ENCODE data around the gene TPTE2.
"Not testable (repeated sequence)": the region's sequence is repeated elsewhere in the genome, so short reads cannot be mapped to it uniquely, and the experiment has no call there.

TPTE2 gene

DNA sequence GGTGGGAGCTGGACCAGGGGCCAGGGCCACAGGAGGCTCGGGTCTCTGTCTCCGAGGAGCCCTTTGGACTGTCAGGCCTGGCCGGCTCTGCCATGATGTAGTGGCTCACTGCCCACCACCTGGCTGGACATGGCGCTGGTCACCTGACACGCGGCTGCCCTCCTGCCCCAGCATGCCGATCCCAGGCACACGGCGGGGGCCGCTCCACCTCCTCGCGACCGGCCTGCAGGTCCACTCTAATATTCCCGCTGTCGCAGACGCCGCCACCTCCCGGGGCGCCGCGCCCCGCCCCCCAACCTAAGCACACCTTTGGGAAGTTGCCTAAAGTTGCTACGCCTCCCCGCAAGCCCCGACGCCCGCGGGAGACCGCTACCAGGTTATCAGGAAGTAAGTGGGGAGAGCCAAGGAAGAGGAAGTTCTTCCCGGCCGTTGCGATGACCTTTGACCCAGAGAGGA, at the start of gene TPTE2:
TSS of gene TPTE2 (minus strand) at position 406 of the 456 bp plus-strand sequence. CDS start 58,298 bp downstream, outside the sequence.
- not testable (repeated sequence) for DNase-seq (ENCODE audit: insufficient read length, low spot score); FAIRE-seq

DNA sequence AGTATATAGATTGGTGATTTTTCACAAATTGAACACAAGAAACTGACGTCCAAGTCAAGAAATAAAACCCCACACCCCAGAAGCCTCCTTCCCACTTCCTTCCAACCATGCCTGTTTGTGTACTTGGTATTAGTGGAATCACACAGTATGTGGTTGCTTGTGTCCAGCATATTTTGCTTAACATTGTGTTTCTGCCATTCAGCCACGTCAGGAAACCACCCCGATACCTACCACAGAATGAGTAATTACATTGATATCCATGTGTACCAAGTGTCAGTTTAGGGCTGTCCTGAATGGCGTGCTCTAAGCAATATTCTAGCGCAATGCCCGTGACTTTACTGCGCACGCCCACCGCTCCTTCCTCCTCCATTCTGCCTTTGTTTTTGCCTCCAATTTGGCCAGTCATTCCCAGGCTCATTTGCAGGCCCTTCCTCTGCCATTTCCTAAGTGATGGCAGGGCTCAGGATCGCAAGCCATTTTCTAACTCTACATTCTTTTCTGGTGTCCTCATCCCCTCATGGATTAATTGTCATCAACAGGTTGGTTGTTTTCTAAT, 46.3 kb upstream of the TPTE2 start:
- DNase-seq (ENCODE audit: insufficient read length, low spot score) (no peak), FAIRE-seq (no peak)

DNA sequence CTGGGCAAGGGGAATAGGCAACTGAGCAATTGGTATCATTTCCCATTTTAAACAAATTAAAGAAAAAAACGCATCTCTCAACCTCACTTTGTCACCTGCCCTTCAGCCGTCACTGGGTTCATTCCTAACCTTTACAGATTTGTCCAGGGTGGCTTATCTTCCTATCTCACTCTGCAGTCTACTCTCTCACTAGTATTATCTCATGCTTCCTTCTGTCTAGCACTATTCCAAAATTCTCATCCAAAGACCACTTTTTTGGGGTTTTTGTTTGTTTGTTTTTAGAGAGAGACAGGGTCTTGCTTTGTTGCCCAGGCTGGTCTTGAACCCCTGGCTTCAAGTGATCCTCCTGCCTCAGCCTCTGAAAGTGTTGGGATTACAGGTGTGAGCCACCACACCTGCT, 45.4 kb upstream of the TPTE2 start:
- DNase-seq (ENCODE audit: insufficient read length, low spot score) = no peak
- no peak for FAIRE-seq

DNA sequence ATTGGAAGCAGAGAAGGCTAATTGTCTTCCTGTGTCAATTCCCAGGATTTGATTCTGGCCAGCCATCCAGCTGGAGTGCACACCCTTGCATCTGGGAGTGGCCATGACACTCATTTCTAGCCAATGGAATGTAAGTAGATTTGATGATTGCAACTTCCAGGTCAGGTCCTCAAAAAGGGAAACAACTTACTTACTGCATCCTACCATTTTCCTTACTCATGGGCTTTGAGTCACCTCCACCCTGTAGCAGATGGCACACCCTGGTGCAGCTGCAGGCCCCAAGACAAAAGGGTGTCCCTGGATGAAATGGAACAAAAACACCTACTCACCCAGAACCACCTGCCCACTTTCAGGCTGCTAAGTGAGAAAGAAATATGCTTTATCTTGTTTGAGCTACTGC, 44.8 kb upstream of the TPTE2 start:
- no peak for DNase-seq (ENCODE audit: insufficient read length, low spot score)
- no peak for FAIRE-seq

DNA sequence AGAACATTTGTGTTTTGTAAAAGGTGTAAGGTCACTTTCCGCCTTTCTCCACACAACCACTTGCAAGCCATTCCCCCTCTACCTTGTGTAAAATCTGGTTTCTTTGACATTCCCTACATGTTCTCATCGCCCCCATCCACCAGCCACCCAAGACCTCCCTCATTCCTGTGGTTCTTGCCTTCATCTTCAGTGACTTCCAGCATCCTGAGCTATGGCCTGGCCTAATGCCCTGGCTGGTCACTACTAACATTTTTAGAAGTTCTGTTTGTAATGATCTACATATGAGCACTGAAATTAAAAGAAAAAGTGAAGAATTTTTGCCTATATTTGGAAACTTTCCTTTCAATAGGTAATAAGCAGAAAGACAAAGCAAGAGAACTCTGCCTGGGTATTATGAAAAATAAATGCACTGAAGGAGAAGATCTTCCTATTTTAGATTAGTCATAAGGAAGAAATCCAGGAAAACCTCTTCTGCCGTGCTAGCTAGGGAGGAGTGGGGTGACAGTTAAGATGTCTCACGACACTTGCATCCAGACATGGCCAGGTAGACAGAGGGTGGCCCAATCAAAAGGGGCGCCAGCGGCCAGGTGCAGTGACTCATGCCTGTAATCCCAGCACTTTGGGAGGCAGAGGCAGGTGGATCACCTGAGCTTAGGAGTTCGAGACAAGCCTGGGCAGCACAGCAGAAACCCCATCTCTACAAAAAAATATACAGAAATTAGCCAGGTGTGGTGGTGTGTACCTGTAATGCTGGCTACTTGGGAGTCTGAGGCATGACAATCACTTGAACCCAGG, 44.0 kb upstream of the TPTE2 start:
- FAIRE-seq = no peak
- no peak for DNase-seq (ENCODE audit: insufficient read length, low spot score)

DNA sequence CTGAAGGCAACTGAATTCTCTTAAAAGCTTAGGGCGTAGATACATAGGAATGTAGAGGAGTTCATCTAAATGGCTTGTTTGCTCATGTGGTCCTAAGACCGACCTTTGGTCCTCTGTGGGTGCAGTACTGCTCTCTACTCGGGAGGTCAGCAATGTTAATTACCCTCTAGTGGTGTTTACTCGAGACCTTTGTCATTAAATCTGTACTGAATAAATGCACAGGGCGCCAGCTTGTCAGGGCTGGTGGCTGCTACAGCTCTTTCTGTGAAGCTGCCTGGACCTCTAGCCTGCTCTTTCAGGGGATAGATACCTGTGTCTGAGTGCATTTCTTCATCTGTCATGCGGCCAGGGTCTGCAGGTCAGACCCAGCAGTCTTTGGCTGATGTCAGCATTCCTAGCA, 43.0 kb upstream of the TPTE2 start:
- DNase-seq (ENCODE audit: insufficient read length, low spot score) (no peak), FAIRE-seq (no peak)

DNA sequence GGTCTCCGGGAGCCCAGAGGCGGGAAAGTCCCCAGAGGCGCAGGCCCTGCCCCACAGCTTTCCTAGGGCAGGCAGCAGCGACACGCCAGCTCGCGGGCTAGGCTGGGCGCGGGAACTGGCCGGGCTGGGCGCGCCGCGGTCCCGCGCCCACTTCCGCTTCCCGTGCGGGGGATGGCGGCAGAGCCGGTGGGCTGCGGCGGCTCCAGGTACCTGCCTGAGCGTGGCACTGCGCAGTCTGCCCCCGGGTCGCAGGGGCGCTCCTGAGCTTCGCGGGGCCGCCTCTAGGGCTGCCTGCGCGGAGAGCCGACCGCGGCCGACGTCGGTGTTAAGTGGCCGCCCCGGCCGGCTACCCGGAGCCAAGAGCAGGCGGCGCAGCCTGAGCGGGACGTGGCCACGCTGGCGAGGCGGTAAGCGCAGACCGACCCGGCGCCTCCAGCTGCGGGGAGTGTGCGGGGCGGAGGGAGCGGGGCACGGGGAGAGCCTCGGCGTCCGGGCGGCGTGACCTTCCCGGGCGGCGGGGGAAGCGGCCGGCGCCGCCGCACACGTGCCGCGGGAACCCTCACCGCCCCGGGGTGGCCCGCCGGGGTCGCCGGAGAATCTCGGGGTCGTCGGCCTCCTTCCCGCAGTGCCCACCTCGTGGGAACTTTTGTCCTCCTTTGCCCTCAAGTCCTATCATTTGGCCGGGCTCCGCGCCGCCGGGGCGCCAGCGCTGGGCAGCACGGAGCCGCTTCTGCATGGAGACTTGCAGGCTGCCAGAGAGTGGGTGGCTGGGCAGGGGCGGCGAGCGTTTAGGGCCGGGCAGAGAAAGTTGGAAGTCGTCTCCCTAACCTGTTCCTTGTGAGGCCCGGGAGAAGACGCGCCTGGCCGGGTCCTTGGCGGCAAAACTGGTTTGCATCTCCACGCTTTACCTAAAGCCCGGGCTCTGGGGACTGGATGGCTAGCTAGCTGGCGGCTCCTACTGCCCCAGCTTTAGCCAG, 40.7 kb upstream of the TPTE2 start:
- DNase-seq (ENCODE audit: insufficient read length, low spot score) (no peak), FAIRE-seq (no peak)

DNA sequence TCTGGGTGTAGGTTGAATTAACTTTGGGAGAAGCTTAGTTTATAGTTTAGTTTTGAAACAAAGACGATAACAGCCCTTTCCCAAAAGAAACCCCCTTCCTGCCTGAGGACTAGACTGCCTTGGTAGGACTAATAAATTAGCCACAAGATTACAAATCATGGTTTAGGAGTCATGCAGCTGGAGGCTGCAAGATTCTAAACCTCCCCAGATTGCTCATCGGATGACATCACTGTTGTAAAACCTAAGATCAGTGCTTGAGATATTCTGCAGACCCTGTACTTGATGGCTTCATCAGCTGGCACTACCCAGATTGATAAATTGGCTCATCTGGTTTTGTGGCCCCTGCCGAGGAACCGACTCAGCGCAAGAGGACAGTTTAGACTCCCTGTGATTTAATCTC, 36.2 kb upstream of the TPTE2 start:
- FAIRE-seq (no peak), DNase-seq (ENCODE audit: insufficient read length, low spot score) (no peak)

DNA sequence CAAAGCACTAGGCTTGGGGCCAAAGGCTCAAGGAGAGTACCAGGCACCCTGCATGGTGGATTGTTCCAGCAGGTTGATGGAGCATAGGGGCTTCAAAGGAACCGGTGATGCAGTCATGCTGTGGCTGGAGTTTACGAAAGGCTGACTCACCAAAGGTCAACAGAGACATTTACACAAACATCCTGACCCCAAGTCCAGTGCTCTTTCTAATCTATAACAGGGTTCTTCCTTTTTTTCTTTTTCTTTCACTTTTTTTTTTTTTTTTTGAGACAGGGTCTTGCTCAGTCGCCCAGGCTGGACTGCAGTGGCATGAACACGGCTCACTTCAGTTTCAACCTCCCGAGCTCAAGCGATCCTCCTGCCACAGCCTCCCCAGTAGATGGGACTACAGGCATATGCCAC, 35.6 kb upstream of the TPTE2 start:
- DNase-seq (ENCODE audit: insufficient read length, low spot score) = no peak
- FAIRE-seq = no peak

DNA sequence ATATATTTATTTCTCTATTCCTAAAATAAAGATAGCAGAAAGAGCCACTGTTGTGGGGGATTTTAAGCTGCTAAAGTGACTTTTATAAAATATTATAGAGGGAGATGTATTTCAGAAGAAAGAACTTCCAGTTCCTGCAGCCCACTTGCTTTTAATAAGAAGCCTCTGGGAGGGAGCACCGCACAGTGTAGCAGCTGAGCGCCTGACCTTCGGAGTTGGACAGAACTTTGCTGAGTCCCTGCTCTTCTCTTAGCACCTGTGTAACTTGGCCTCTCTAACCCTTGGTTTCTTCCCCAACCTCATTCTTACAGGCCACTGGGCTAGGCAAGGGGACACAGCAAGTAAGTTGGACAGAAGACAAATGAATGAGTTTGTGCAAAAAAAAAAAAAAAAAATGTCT, 34.8 kb upstream of the TPTE2 start:
- DNase-seq (ENCODE audit: insufficient read length, low spot score) (no peak), FAIRE-seq (no peak)

DNA sequence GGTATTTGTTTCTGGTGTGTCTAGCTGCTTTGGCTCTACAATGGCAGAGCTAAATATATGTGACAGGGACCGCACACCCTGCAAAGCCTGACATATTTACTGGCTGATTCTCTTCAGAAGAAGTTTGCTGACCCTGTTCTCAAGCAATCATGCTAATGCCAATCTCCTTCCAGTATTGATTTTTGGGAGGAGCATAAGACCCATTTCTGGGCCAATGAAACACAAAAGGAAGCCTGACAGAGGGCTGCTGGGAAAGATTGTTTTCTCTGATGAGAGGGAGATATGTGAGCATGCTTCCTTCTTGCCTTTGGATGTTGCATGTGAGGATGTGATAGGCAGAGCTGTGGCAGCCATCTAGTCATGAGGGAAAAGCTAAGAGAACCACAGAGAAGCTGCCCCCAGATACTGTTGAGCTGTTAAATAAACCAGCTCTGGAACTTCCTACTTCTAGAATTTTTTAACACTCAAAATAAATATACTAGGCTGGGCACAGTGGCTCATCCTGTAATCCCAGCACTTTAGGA, 31.4 kb upstream of the TPTE2 start:
- DNase-seq (ENCODE audit: insufficient read length, low spot score) = no peak
- no peak for FAIRE-seq

DNA sequence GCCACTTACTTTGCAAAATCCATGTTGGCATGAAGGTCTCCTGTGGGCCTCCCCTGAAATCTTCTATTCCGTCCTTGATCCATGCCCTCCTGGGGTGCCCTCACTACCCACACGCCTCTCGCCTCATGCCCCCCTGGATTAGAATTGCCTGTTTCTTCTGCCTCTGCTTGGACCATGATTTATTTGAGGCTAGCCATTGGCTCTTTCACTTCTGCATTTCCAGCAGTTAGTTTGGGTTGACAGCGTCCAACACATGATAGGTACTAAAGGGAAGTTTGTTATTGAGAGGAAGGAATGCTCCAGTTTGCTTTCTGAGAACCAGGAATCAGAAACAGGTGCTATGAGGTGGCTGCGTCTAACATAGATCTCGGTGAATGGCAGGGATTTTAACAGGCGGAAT, 30.5 kb upstream of the TPTE2 start:
- FAIRE-seq (no peak), DNase-seq (ENCODE audit: insufficient read length, low spot score) (no peak)

DNA sequence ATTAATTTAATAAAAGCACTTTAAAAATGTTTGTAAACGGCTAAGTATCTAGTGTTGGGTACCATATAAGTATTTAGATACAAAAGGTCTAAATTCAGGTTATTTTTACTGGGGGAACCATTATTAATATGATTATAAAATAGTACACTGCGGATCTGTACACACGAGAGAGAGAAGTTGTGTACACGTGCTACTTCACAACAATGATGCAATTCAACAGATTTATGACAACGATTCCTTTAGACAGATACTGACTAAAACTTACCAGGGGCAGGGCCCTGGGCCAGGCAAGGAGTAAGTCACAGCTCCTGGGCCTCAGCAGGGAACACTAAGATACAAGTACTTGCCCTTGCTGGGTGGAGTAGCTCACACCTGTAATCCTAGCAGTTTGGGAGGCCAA, 29.1 kb upstream of the TPTE2 start:
- DNase-seq (ENCODE audit: insufficient read length, low spot score) (no peak), FAIRE-seq (no peak)

DNA sequence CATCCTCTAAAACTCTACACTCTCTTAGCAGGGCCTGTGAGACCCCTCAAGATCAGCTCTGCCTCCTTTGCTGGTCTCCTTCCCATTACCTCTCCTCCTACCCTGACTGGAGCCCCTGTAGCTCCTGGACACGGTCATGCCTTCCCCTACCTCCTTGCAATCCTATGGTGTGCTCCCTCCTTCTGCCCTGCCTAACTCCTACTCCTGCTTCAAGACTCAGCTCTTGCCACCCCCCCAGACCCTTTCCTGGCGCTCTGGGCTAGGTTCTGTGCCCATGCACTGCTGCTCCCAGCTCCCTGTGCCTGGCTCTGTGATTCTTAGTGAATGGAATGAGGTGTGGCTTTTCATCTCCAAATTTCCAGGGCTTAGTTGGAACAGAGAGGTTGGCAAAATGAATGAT, 28.0 kb upstream of the TPTE2 start:
- DNase-seq (ENCODE audit: insufficient read length, low spot score) = no peak
- FAIRE-seq = no peak

DNA sequence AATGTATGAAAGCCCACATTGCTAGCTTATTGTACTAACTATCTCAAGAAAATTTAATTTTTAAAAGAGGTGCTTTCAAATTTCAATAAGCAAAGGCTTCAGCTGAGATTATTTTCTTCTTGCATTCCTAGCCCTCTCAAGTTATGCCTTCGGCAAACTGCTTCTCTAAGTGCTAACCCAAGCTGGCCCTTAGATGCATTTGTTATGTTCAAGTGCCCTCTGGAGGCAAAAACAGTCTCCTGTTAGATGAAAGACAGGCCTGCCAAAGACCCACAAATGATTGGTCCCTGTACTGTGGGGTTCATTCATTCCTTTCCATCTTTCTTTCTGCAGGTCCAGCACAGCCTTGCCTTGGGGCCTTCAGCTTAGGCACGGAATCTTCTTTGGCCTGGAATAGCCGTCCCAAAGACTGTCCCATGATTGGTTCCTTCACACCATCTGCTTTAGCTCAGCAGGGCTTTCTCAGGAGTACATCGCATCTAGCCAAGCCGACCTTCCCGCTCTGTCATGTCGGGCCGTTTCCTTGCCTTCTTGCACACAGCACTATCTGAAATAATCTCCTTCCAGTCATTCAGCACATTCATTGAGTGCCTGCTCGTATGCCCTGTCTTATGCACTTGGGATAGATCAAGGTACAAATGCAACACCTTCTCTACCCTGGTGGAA, 26.4 kb upstream of the TPTE2 start:
- no peak for FAIRE-seq
- no peak for DNase-seq (ENCODE audit: insufficient read length, low spot score)

DNA sequence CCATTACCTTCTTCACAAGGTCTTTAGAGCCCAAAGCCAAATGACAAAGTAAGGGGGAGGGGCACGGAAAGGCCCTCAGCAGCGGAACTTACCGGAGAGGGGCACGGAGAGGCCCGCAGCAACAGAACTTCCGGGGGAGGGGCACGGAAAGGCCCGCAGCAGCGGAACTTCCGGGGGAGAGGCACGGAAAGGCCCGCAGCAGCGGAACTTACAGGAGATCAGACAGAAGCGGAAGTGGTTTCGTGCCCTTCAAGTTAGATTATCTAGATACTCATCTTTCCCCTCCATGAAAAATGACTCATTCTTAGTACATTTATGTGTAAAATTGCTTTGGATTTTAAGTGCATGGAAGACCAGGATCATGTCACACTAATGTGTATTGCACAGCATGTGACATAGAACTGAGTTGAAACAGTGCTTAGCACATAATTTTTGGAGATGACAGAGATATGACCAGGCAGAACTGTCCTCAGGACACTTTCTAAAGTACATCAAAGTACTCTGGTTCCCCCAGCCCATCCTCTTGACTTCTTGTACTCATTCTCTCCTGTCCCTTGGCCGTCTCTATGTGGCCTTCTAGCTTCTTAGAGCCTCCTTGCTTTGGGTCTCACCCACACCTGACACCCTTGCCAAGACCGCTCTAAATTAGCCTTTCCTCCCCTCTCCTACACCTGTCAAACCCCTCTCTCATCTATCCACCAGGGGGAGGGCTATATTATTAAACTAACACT, 25.7 kb upstream of the TPTE2 start:
- DNase-seq (ENCODE audit: insufficient read length, low spot score) (no peak), FAIRE-seq (no peak)

DNA sequence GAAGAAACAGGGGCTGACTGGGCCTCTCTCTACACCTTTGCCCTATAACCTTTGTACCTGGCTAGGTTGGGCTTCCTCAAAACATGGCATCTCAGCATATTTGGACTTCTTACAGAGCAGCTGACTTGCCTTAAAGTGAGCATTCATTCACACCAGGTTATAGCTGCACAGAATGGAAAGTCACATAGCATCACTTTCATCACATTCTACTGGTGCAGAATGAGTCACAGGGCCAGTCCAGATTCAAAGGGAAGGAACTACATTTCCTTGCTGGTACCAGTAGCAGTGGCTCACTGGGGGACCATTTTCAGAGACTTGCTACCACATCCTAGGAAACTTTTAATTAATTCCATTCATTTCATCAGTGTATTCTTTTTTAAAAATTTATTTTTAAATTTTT, 20.3 kb upstream of the TPTE2 start:
- FAIRE-seq = no peak

DNA sequence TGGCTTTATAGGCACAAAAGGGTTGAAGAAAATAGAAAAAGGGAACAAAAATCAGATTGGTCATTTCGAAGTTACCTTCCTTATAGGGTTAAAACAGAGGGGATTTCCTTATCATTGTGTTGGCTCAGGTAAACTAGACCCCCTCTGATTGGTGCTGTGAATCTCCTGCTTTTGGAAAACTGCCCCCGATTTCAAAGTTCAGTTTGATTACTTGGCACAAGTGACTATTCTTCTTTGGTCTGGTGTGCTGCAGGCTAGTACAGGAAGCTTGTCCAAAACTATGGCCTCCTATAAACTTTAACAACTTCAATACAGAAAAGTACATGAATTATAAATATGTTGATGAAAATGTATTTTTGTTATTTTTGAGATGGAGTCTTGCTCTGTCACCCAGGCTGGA, 13.9 kb upstream of the TPTE2 start:
- DNase-seq (ENCODE audit: insufficient read length, low spot score) (no peak), FAIRE-seq (no peak)

More for the DNA sequence above, 20.3 kb upstream of the TPTE2 start:
- DNase-seq (ENCODE audit: insufficient read length, low spot score) = no peak

DNA sequence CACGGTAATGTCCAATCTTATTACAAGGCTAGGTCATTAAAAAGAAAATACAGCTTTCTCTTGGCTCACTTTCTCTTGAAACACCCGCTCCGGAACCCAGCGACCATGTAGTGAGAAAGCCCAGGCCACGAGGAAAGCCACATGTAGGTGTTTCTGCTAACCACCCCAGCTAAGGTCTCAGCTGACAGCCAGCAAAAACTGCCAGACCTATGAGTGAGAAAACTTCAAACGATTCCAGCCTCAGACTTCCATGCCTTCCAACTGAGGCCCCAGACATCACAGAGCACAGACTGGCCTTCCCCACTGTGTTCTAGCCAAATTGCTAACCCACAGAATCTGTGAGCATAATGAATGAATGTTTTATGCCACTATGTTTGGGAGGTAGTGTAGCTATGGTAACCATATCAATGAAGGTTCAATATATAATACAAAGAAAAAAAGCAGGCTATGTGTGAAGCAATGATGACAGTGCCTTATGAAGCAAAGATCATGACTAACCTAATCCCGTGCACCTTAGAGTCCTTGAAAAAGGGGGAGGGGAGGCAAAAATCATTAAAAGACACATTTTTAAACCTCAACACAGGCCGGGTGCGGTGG, 11.9 kb upstream of the TPTE2 start:
- DNase-seq (ENCODE audit: insufficient read length, low spot score) (no peak), FAIRE-seq (no peak)

DNA sequence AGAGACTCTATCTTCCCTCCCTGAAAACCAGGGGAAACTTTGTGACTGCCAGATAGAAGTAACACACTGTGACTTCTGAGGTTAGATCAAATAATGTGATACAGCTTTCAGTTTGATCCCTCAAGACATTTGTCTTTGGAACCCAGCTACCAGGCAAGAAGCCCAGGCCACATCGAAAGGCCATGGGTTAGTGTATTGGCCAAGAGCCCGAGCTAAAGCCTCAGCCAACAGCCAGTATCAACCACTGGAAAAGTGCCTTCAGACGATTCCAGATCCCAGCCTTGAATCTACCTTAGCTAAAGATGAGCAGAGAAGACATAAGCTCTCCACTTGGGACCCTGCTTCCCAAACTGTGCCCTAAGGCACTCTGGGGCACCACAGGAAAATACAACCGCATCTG, 10.9 kb upstream of the TPTE2 start:
- no peak for DNase-seq (ENCODE audit: insufficient read length, low spot score)
- no peak for FAIRE-seq

Data from HTR-8/SVneo (cell line).